Amniotic epithelial cell (primary cell): ENCODE measurements around the gene HSF5.

Experiments
- DNase-seq: peaks from one replicate; pipeline ENCODE4 v3.0.0-alpha.2; 2010; ENCODE audit warnings: low read depth

The HSF5 gene

GRCh38 chr17:58385359-58385899 lies 102.8 kb downstream of the HSF5 start:
- DNase-seq, result no peak

GRCh38 chr17:58384897-58385296 lies 103.3 kb downstream of the HSF5 start:
- DNase-seq, result no peak

GRCh38 chr17:58383892-58384462 lies 104.2 kb downstream of the HSF5 start:
- DNase-seq, result no peak

DNA sequence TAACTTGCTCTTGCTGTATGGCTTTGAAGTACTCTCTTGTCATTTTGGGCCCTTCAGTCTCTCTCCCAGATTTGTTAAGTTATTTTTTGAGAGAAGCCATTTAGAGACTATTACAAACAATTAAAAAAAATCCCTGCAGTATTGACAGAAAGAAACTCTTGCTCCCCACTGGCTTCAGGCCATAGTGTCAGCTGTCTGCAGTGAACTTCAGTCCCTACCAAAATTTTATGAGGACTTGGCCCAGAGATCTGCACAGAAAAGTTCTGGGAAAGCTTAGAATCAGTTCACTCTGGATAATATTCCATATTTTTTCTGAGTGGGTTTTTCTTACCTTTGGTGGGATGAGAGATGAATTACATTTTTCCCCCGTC lies 105.4 kb downstream of the HSF5 start:
- DNase-seq, result no peak

DNA sequence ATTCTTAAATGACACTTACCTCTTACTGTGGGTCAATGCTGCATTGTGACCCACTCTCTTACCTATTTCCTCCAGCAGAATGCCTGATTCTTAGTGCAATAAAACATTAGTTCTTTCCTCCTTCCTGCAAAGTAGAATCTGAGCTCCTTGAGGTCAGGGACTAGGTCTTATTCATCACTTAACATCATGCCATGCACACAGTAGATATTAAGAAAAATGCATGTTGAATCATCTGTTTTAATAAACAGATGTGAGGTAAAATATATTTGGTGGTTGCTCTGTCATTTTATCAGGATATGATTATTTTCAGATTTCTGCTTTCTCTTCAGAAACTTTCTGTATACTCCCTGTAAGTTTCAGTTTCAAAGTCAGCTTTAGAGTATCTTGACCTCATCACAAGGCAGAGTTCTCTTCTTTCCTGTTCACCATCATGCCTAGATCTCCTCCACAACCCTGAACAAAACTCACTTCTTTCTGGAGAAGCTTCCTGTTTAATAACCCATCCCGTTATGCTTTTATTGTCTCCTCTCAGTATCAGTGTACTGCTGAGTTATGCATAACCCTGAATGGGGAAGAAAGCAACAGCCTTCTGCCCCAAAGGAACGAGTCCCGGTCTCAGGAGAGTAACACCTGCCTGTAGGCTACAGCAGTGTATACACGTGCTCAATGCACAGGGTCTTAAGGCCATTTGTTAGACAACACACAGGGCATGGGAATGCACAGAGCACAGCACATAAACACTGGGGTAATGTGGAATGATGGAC lies 105.9 kb downstream of the HSF5 start:
- no peak for DNase-seq

- DNase-seq, result no peak
Measured at GRCh38 chr17:58381124-58382035, 106.8 kb downstream of the HSF5 start.

DNA sequence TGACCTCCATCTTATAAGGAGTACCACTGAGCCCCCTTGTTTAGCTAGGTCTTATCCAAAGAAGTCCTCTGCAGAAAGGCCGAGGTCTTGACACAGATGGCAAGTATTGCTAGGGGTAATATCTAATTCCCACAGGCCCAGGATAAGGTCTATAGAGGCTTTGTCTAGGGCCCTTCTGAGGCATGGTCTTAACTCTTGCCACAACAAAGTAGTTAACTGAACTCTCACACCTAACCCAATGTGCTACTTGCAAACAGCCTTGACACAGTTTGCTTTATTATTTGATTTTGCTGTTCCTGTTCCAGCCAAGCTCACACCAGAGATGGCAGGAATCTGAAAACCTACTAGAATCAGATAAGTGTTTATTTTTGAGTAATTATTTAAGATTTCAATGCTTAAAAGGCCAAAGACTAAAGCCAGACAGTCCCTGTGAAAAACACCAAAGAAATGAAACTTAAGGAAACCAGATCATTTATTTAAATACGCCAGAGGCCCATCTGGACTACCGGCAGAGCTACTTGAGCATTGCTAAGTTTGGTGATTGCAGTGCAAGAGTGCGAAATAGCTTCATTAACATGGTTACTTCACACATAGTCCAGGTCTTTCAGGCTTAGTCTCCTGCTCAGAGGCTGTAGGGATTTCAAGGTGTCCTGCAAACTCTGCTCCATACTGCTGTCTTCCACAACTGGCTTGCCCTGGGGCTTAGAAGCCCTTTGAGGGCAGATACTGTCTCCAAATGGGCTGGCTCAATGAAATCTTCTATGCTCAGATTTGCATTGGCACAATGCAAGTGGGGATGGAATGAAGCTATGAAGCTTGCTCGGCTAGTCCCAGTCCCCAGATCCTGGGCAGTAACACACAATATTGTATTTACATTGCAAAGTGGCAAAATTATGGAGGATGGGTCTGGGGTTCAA lies 107.7 kb downstream of the HSF5 start:
- no peak for DNase-seq

DNA sequence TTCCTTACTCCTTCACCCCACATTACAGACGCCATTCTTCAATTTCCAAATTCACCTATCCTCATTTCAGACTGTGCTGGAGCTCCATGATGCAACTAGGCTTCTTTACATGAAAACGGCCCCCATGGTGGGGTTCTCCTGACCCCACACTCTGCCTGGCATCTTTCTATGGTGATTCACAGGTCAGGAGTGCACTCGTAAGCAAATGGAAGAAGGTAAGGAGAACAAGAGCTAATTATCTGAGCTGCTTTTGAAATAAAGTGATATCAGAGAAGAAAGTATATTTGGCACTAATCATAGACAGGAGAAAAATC lies 108.7 kb downstream of the HSF5 start:
- no peak for DNase-seq

DNA sequence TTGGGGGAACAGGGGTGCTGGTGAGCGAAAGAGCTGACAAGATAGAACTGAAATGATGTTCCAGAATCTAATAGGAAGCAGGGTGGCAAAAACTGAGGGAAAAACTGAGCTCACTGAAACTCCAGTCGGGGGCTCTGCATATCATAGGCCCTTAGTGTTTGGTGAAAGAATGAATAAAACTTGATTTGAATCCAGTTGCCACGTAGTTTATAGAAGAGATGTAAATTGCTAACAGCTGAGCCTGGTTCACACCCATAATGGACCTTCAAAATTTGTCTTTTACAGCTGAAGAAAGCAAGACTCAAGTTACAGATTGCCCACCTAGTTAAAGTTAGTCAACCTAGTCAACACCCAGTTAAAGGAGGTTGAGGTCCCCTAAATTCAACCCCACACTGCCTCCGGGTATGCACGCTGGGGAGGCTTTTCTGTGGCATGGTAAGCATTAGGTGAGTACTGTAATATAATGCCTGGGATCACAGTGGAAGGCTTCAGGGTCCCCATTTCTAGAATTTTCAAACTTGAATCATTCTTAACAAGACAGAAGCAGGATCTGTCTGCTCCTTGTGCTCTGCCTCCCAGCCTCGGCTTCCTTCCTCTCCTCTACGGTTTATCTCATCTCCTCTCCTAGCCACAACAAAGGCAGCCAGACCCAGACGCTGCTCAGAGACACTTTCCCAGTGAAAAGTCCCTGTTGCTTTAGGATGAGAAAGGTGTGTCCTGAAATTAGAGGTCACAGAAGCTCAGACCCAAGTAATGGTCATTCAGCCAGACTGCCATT lies 109.3 kb downstream of the HSF5 start:
- DNase-seq, result no peak

- DNase-seq, result no peak
Measured at GRCh38 chr17:58377661-58378060, 110.5 kb downstream of the HSF5 start.

- no peak for DNase-seq
Measured at GRCh38 chr17:58377093-58377601, 111.1 kb downstream of the HSF5 start.

DNA sequence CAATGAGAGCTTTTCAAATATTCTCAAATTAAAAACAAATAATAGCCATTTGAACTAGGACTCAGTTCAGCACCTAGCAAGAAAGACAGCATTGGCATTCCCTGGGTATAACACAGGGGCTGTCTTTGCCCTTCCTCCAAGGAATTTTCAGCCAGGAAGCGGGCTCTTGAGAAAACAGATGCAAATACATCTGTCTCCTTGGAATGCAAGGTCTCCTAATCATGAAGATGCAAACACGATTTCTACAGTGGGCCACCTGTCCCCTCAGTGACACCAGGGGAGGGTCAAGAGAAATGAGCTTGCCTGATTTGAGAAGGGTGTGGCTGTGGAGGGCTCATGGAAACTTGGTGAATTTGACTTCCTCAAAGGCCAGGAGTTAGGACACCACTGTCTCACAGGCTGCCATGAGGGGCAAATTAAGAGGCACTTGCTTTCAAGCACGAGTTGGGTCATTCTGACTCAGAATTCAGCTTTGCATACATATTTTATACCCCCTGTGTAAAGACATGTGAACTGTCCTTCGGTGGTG lies 111.7 kb downstream of the HSF5 start:
- DNase-seq, result no peak

GRCh38 chr17:58375811-58376210 lies 112.4 kb downstream of the HSF5 start:
- no peak for DNase-seq

DNA sequence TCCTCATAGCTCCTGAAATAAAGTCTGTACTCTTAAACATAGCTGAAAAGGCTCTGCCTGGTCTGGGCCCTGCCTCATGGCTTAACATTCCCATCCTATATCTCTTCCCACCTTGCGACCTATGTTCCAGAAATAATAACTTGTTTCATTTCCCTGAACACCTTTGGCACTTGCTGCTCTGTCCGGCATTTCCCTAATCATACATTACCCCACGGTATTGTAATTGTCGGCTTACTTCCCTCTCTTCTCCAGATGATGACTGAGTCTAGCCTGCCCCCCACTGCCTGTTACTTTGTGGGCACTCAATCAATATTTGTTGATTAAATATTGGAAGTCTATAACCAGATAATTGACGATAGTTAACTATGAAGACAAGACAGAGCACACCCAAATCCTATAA lies 113.0 kb downstream of the HSF5 start:
- no peak for DNase-seq

DNA sequence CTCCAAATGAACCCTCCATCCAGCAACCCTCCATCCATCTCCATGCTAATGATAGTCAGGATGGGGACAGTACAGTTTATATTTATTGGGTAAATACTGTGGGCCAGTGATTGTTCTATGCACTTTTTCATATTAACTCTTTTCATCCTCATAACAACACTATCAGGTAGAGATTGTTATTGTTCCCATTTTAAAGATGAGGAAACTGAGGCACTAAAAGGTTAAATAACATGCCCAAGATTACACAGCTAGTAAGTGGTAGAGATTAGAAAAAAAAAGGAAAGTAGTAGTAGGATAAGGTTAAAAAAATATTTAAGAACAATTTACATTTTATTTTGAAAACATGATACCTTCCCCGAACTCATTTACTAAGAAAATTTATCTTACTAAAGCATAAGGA lies 114.3 kb downstream of the HSF5 start:
- no peak for DNase-seq

GRCh38 chr17:58373003-58373402 lies 115.2 kb downstream of the HSF5 start:
- no peak for DNase-seq

GRCh38 chr17:58371300-58371950 lies 116.8 kb downstream of the HSF5 start:
- no peak for DNase-seq

- DNase-seq, result no peak
Measured at GRCh38 chr17:58370716-58371115, 117.5 kb downstream of the HSF5 start.

DNA sequence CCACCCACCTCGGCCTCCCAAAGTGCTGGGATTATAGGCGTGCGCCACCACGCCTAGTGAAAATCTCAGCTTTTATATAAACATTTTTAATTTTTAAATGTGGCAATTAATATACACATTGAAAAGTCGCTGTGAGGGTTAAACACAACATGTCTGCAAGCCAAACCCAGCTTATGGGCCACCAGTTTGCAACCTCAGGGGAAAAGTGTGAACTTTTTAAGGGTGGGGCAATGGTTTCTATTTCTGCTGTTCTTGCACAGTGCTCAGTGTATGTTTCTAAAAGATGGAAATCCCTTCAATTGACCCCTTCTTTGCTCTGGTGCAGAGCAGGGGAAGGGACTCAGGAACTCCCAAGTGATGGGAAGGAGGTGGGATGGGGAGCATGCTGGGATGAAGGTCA lies 117.9 kb downstream of the HSF5 start:
- no peak for DNase-seq
